Measurements from ENCODE around the gene DLGAP4. TPM values are rescaled to one million over a fixed set of nuclear protein-coding genes. Genes with fewer than 3 reads are reported as not detected.

DLGAP4 gene
- total and polyA plus RNA-seq, 9 of the 15 experiments (the other 6 are each of a cell fraction or from before 2014, with no cell fraction given): 0.31 to 34.1 (median 4.5) TPM

GRCh38 chr20:36312724-36313441 lies 6.7 kb downstream of the DLGAP4 start (continued):
- TF ChIP-seq, protein P1, sequence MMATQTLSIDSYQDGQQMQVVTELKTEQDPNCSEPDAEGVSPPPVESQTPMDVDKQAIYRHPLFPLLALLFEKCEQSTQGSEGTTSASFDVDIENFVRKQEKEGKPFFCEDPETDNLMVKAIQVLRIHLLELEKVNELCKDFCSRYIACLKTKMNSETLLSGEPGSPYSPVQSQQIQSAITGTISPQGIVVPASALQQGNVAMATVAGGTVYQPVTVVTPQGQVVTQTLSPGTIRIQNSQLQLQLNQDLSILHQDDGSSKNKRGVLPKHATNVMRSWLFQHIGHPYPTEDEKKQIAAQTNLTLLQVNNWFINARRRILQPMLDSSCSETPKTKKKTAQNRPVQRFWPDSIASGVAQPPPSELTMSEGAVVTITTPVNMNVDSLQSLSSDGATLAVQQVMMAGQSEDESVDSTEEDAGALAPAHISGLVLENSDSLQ (IDR thresholded peaks at IDR 0.05): no peak
- TF ChIP-seq KDM2B (CRISPR knock-in tag; IDR thresholded peaks at IDR 0.05): no peak
- TF ChIP-seq ZFP36 (IDR thresholded peaks at IDR 0.05; ENCODE audit: low read depth, low read length, partially characterized antibody): peak; percentile 47
- no peak for TF ChIP-seq ZFX (CRISPR knock-in tag; IDR thresholded peaks at IDR 0.05)

DNA sequence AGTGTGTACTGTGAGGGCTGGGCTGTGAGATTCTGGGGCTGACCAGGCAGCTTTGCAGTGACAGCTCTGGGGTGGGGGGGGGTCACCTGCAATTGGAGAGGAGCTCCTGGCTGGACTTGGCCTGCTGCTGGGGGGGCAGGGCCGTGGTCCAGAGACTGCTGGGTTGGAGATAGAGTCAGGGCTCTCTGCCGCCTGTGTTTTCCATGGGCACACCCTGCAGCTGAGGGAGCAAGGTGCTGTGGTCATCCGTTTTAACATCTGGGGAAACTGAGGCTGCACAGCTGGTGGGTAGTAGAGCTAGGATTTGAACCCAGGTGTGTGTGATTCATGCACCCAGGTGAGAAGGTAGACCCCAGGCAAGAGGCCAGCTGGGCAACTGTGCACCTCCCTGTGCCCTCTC lies 7.3 kb downstream of the DLGAP4 start:
- FAIRE-seq (no peak), ATAC-seq (no peak), DNase-seq (ENCODE audit: extremely low read depth in 1 of 4, low spot score in 3 of 4) (no peak)
- BruUV-seq (replicated peaks): no TSS peak
- CTCF ChIA-PET (ENCODE audit: low intra/inter-chr PET ratio): no interaction called here
- 3% methylated on average over 3 of the region's 3 CpGs for WGBS (ENCODE audit: insufficient coverage, low coverage, missing lambda C conversion rate)
- Histone ChIP-seq H3K27ac (ENCODE audit: extremely low read depth, low read depth, low read length) (no peak overlapping the region), H3K27me3 (ENCODE audit: control insufficient read depth in 2 of 2, insufficient read depth in 2 of 2, low read length in 2 of 2) (peaks cover 0 to 40% of the 10 kb centered on the region in 2 experiments; a peak in 4 of 5 replicates), H3K79me2 (ENCODE audit: control insufficient read depth, insufficient read depth, low read length) (no peaks in the 10 kb centered on the region), H4K20me1 (replicated peaks; ENCODE audit: control insufficient read depth, insufficient read depth, low read length) (peaks cover 3% of the 10 kb centered on the region; the same call in 1 of the 2 replicates), H3K9ac (ENCODE audit: insufficient read depth in 1 of 2, low read depth in 2 of 2, low read length in 2 of 2) (no peak overlapping the region; a peak in 1 of 4 replicates), H3K4me2 (ENCODE audit: insufficient read depth, low read length) (no peak overlapping the region), H3K9me1 (ENCODE audit: control insufficient read depth, insufficient read depth, low read length) (no peaks in the 10 kb centered on the region), H3K4me3 (no peak overlapping the region), H2AFZ (ENCODE audit: low read depth, low read length) (no peak overlapping the region), H3K36me3 (ENCODE audit: control insufficient read depth, insufficient read depth, low read length) (no peaks in the 10 kb centered on the region), H3K9me3 (replicated peaks; ENCODE audit: control insufficient read depth, insufficient read depth, low read depth, low read length) (no peaks in the 10 kb centered on the region), H3K4me1 (replicated peaks in 1 of 2; ENCODE audit: control insufficient read depth in 2 of 2, insufficient read depth in 2 of 2, low read length in 2 of 2) (peaks cover 0 to 6% of the 10 kb centered on the region in 2 experiments; a peak in 1 of 5 replicates)
- POLR2A ChIA-PET: no interaction called here
- intact Hi-C loops (cut with micrococcal nuclease) (no loop called here), in situ Hi-C loops (cut with MboI) (no loop called here)
- no peak for TF ChIP-seq SRSF1 (IDR thresholded peaks at IDR 0.05; ENCODE audit: low read depth, low read length)
- no peak for TF ChIP-seq CLOCK (CRISPR knock-in tag; IDR thresholded peaks at IDR 0.05; ENCODE audit: borderline replicate concordance)
- TF ChIP-seq, protein P2, sequence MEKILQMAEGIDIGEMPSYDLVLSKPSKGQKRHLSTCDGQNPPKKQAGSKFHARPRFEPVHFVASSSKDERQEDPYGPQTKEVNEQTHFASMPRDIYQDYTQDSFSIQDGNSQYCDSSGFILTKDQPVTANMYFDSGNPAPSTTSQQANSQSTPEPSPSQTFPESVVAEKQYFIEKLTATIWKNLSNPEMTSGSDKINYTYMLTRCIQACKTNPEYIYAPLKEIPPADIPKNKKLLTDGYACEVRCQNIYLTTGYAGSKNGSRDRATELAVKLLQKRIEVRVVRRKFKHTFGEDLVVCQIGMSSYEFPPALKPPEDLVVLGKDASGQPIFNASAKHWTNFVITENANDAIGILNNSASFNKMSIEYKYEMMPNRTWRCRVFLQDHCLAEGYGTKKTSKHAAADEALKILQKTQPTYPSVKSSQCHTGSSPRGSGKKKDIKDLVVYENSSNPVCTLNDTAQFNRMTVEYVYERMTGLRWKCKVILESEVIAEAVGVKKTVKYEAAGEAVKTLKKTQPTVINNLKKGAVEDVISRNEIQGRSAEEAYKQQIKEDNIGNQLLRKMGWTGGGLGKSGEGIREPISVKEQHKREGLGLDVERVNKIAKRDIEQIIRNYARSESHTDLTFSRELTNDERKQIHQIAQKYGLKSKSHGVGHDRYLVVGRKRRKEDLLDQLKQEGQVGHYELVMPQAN (IDR thresholded peaks at IDR 0.05; ENCODE audit: borderline replicate concordance): no peak
- no peak for TF ChIP-seq ZBTB49 (CRISPR knock-in tag; IDR thresholded peaks at IDR 0.05; ENCODE audit: borderline replicate concordance)
- TF ChIP-seq PHTF2 (CRISPR knock-in tag; IDR thresholded peaks at IDR 0.05): no peak
- TF ChIP-seq KDM4B (IDR thresholded peaks at IDR 0.05; ENCODE audit: borderline replicate concordance in 2 of 2, low read depth in 1 of 2): no peak
- TF ChIP-seq NR1H2 (CRISPR knock-in tag; IDR thresholded peaks at IDR 0.05): no peak

Data from K562 (cell line).